ENCODE results near the gene RPS6KA3. TPM values are rescaled to one million over a fixed set of nuclear protein-coding genes. Genes with fewer than 3 reads are reported as not detected.
A peak's percentile ranks its signal among the peaks of the same experiment; 100 is the strongest.

RPS6KA3 gene
- total RNA-seq, 1 experiment from 2014 or later: 35.0 TPM

DNA sequence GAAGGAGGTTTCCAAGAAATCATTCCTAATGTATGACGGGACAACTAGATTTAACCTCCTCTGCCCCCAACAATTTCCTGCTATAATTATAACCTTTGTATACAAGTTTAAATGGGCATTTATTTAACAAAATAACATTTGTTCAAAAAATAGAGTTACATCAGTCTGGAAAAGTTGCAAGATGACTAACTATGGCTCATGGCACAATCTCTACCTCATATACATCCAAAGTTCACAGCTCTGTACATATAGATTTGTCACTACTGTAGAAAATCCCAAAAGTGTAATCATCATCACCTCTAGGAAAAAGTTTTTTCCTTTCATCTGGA is 3.8 kb upstream of the RPS6KA3 start:
- no peaks in the 10 kb centered on the region for H3K9me2 ChIP-seq (replicated peaks; ENCODE audit: insufficient read depth, low read length)
- no peaks in the 10 kb centered on the region for H3K27me3 ChIP-seq (ENCODE audit: low read length)
- H3K9ac ChIP-seq (ENCODE audit: low read length): no peak overlapping the region
- no peak overlapping the region for H3K4me3 ChIP-seq (ENCODE audit: low read length)
- peaks cover 7% of the 10 kb centered on the region for H3K4me1 ChIP-seq (ENCODE audit: low read length)
- H3K36me3 ChIP-seq (ENCODE audit: insufficient read depth, low read length): no peaks in the 10 kb centered on the region
- H3K4me2 ChIP-seq (ENCODE audit: low read depth, low read length, poor library complexity, severe bottlenecking): no peak overlapping the region
- DNase-seq: no peak
- 0 out of 2 replicates have a peak, but pooled peaks cover under 1% of the 10 kb centered on the region for H4K20me1 ChIP-seq (ENCODE audit: insufficient read depth, low read depth, low read length)
- H3K9me3 ChIP-seq (ENCODE audit: low read length): no peaks in the 10 kb centered on the region
- no peak overlapping the region for H2AFZ ChIP-seq (ENCODE audit: low read length)
- no peak overlapping the region for H3K27ac ChIP-seq (ENCODE audit: low read length)
- H3K79me2 ChIP-seq (ENCODE audit: low read length): peaks cover 9% of the 10 kb centered on the region

DNA sequence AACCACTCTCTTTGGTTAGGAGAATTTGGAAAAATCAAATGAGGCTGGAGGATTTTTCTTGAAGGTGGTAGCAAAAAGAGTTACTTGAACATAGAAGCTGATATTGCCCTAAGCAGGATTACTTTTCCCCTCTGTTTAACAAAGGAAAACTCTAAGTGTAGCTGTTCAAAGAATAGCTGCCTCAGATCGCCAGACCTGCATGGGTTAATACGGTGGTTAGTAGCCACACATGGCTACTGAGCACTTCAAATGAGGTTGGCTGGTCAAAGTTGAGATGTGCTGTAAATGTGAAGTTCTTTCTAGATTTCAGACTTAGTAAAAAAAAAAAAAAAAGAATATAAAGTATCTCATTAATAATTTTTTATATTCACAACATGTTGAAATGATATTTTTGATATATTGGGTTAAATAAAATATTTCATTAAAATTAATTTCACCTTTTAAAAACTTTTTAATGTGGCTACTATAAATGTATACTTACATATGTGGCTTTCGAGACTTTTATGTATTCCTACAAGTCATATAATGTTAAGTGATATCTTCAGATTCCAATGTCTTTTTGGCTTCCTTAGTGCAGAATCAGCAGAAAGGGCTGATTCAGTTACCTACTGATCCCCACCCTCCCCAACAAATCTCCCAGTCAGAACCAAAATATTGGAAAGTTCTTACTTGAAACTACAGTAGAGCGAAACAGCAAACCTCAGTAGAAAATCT is 3.3 kb upstream of the RPS6KA3 start:
- no peak overlapping the region for H3K4me3 ChIP-seq (ENCODE audit: low read length)
- H4K20me1 ChIP-seq (ENCODE audit: insufficient read depth, low read depth, low read length): 0 out of 2 replicates have a peak, but pooled peaks cover 3% of the 10 kb centered on the region
- peaks cover 14% of the 10 kb centered on the region for H3K79me2 ChIP-seq (ENCODE audit: low read length)
- no peak overlapping the region for H3K9ac ChIP-seq (ENCODE audit: low read length)
- H3K9me2 ChIP-seq (replicated peaks; ENCODE audit: insufficient read depth, low read length): no peaks in the 10 kb centered on the region
- H3K4me2 ChIP-seq (ENCODE audit: low read depth, low read length, poor library complexity, severe bottlenecking): no peak overlapping the region
- no peaks in the 10 kb centered on the region for H3K27me3 ChIP-seq (ENCODE audit: low read length)
- H3K27ac ChIP-seq (ENCODE audit: low read length): no peak overlapping the region
- no peaks in the 10 kb centered on the region for H3K9me3 ChIP-seq (ENCODE audit: low read length)
- no peaks in the 10 kb centered on the region for H3K36me3 ChIP-seq (ENCODE audit: insufficient read depth, low read length)
- DNase-seq: no peak
- H3K4me1 ChIP-seq (ENCODE audit: low read length): peaks cover 7% of the 10 kb centered on the region
- H2AFZ ChIP-seq (ENCODE audit: low read length): no peak overlapping the region

DNA sequence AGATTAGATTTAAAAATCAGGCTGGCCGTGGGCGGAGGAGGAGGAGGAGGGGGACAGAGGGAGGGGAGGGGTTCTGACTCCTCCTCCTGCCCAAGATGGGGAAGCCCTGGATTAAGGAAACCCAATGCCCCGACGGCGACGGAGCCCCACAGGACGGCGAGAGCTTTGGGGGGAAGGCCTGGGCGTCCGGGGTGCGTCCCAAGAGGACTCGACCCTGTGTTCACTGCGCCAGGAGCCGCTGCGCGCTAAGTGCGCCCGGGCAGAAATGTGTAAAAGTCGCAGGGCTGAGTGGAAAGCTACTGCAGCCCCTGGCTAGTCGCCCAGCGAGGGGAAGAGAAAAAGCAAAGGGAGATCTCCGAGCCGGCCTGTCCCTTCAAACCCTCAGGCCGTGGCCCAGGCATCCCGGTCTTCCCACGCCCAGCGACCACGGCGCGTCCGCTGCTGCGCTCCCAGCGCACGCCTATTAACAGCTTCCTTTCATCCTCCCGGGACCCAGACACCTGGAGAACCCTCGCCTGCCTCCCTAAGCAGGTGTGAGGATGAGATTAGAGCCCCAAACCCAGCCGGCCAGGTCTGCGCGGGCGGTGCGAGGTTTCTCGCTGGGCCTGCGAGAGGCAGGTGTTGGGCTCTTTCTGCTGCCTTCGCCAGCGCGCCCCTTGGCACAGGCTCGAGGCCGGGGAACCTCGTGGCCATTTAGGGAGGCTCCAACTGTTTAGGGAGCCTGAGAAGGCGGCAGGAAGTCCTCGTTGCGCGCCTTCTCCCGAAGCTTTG is 1.4 kb upstream of the RPS6KA3 start:
- peaks cover 33% of the 10 kb centered on the region for H3K79me2 ChIP-seq (ENCODE audit: low read length)
- H3K9me2 ChIP-seq (replicated peaks; ENCODE audit: insufficient read depth, low read length): no peaks in the 10 kb centered on the region
- no peaks in the 10 kb centered on the region for H3K9me3 ChIP-seq (ENCODE audit: low read length)
- H4K20me1 ChIP-seq (ENCODE audit: insufficient read depth, low read depth, low read length): peaks cover 3% of the 10 kb centered on the region; the same call in 1 of the 2 replicates
- H3K4me1 ChIP-seq (ENCODE audit: low read length): peaks cover 23% of the 10 kb centered on the region
- peak overlapping the region; percentile 72 for H3K4me2 ChIP-seq (ENCODE audit: low read depth, low read length, poor library complexity, severe bottlenecking)
- no peak overlapping the region for H3K27ac ChIP-seq (ENCODE audit: low read length)
- peak overlapping the region; percentile 69; the same call in 1 of the 2 replicates for H3K4me3 ChIP-seq (ENCODE audit: low read length)
- no peak overlapping the region for H2AFZ ChIP-seq (ENCODE audit: low read length)
- DNase-seq: no peak
- H3K9ac ChIP-seq (ENCODE audit: low read length): 0 out of 2 replicates have a peak overlapping the region, but pooled peaks have one; percentile 70
- H3K36me3 ChIP-seq (ENCODE audit: insufficient read depth, low read length): no peaks in the 10 kb centered on the region
- no peaks in the 10 kb centered on the region for H3K27me3 ChIP-seq (ENCODE audit: low read length)

DNA sequence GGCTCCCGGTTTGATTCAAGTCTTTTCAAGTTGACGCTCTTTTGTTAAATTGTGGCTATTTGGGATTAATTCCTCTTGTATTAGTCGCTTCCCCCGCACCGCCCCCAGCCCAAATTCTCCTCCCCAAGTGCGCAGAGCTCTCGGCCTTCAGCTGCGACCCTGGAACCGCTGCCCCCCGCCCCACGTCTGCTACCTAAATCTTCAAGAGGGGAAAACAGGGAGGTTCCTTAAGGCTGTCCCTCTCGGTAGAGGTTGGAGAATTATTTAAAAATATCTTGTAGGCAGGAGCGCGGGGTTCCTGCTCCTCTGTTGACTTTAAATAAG is 860 bp upstream of the RPS6KA3 start:
- Histone ChIP-seq H3K27me3 (ENCODE audit: low read length) (no peaks in the 10 kb centered on the region), H3K4me1 (ENCODE audit: low read length) (peaks cover 25% of the 10 kb centered on the region), H3K9me2 (replicated peaks; ENCODE audit: insufficient read depth, low read length) (no peaks in the 10 kb centered on the region), H3K4me3 (ENCODE audit: low read length) (peak overlapping the region; percentile 69), H3K79me2 (ENCODE audit: low read length) (peaks cover 37% of the 10 kb centered on the region), H3K27ac (ENCODE audit: low read length) (no peak overlapping the region), H3K4me2 (ENCODE audit: low read depth, low read length, poor library complexity, severe bottlenecking) (peak overlapping the region; percentile 72), H4K20me1 (ENCODE audit: insufficient read depth, low read depth, low read length) (peaks cover 3% of the 10 kb centered on the region; the same call in 1 of the 2 replicates), H3K9me3 (ENCODE audit: low read length) (no peaks in the 10 kb centered on the region), H2AFZ (ENCODE audit: low read length) (peak overlapping the region; percentile 76), H3K9ac (ENCODE audit: low read length) (peak overlapping the region; percentile 70), H3K36me3 (ENCODE audit: insufficient read depth, low read length) (no peaks in the 10 kb centered on the region)
- DNase-seq: peak; percentile 28

DNA sequence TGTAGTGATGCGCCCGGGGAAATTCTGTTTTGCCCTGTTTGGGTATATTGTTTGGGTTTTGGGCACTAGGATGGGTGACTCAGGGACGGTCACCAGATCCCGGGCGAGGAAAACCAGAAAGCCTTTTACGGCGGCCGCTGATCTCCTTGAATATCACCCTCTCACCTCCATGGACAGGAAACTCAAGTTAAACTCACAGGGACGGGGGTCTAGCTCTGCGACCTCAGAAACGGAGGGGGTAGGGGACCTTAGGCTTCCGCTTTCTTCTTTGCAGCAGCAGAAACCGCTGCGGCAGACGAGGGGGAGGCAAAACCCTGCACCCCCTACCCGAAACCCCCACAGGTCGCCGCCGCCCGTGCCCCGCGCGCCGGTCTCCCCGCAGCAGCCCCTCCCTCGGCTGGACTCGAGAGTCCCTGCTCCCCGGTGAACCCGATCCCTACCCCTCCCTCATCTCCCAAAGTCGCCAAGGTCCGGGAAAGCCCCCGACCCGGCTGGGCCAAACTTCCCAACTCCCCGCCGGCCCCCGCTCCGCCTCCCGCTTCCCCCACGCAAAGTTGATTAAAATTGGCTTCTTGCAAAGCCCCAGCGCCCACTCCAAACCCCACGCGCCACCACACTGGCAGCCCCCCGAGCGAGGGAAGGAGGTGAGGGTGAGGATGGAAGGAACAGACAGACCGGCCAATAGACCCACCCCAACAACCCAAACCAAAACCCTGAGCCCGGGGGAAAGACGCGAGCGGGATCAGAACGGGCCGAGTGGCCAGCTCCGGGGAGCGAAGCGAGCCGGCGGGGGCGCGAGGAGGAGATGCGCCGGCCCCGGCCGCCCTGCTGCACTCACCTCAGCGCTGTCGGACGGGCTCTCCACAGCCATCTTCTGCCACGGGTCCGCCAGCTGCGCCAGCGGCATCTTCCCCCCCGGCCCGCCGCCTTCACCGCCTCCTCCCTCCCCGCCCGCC is 705 bp downstream of the RPS6KA3 start:
- H3K27me3 ChIP-seq (ENCODE audit: low read length): no peaks in the 10 kb centered on the region
- H3K9ac ChIP-seq (ENCODE audit: low read length): peak overlapping the region; percentile 87
- H3K4me1 ChIP-seq (ENCODE audit: low read length): peaks cover 37% of the 10 kb centered on the region
- H4K20me1 ChIP-seq (ENCODE audit: insufficient read depth, low read depth, low read length): peaks cover 3% of the 10 kb centered on the region; the same call in 1 of the 2 replicates
- DNase-seq: peak; percentile 76
- H3K9me2 ChIP-seq (replicated peaks; ENCODE audit: insufficient read depth, low read length): no peaks in the 10 kb centered on the region
- no peak overlapping the region for H2AFZ ChIP-seq (ENCODE audit: low read length)
- peaks cover 53% of the 10 kb centered on the region for H3K79me2 ChIP-seq (ENCODE audit: low read length)
- peak overlapping the region; percentile 75 for H3K27ac ChIP-seq (ENCODE audit: low read length)
- H3K9me3 ChIP-seq (ENCODE audit: low read length): no peaks in the 10 kb centered on the region
- peak overlapping the region; percentile 91 for H3K4me3 ChIP-seq (ENCODE audit: low read length)
- no peaks in the 10 kb centered on the region for H3K36me3 ChIP-seq (ENCODE audit: insufficient read depth, low read length)
- peak overlapping the region; percentile 87 for H3K4me2 ChIP-seq (ENCODE audit: low read depth, low read length, poor library complexity, severe bottlenecking)

DNA sequence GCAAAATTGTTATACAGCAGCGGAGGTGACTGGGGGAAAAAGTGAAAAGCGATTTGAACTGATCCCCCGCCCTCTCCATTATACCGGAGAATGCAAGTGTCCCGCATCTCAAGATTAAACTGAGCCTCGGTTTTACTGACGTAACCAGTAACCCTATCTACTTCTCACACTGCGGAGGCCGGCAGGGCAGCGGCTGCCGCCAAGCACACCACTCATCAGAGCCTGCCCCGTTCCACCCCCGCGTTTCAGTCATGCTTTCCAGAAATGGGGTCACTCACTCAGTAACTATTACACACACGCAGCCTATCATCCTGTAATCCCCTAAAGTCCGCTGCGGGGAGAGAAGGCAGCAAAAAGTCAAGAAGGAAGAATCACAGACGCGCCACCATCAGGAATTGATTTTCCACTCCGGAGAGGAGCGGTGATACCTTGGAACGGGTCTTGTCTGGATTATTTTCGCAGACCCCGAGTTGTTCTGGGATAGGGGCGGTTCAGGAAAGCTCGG is 1.4 kb downstream of the RPS6KA3 start:
- H3K4me3 ChIP-seq (ENCODE audit: low read length): peak overlapping the region; percentile 91
- peak overlapping the region; percentile 87 for H3K9ac ChIP-seq (ENCODE audit: low read length)
- no peaks in the 10 kb centered on the region for H3K27me3 ChIP-seq (ENCODE audit: low read length)
- peak overlapping the region; percentile 87 for H3K4me2 ChIP-seq (ENCODE audit: low read depth, low read length, poor library complexity, severe bottlenecking)
- H3K79me2 ChIP-seq (ENCODE audit: low read length): peaks cover 60% of the 10 kb centered on the region
- no peaks in the 10 kb centered on the region for H3K36me3 ChIP-seq (ENCODE audit: insufficient read depth, low read length)
- peaks cover 3% of the 10 kb centered on the region; the same call in 1 of the 2 replicates for H4K20me1 ChIP-seq (ENCODE audit: insufficient read depth, low read depth, low read length)
- H3K9me3 ChIP-seq (ENCODE audit: low read length): no peaks in the 10 kb centered on the region
- no peaks in the 10 kb centered on the region for H3K9me2 ChIP-seq (replicated peaks; ENCODE audit: insufficient read depth, low read length)
- no peak overlapping the region for H2AFZ ChIP-seq (ENCODE audit: low read length)
- peak; percentile 78 for DNase-seq
- peaks cover 44% of the 10 kb centered on the region for H3K4me1 ChIP-seq (ENCODE audit: low read length)
- H3K27ac ChIP-seq (ENCODE audit: low read length): peak overlapping the region; percentile 75

DNA sequence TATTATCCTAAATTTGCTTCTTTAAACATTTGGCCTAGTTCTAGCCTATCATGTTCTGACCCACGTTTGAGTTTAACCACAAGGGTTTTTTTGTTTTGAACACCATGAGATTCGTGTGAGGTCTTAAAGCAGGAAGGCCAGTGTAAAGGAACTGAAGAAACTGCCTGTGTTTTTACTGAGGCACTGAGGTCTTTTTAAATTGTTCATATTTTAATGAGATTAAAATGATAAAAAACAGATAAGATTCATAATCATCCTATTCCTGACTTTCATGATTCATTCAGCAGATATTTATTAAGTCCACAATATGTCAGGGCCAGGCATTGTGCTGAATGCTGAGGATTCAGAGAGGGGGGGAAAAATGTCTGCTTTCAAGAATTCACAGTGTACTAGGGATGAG is 3.2 kb downstream of the RPS6KA3 start:
- Histone ChIP-seq H3K9me3 (ENCODE audit: low read length) (no peaks in the 10 kb centered on the region), H3K4me3 (ENCODE audit: low read length) (peak overlapping the region; percentile 91), H4K20me1 (ENCODE audit: insufficient read depth, low read depth, low read length) (peaks cover 3% of the 10 kb centered on the region; the same call in 1 of the 2 replicates), H3K27me3 (ENCODE audit: low read length) (no peaks in the 10 kb centered on the region), H3K36me3 (ENCODE audit: insufficient read depth, low read length) (no peaks in the 10 kb centered on the region), H3K27ac (ENCODE audit: low read length) (0 out of 2 replicates have a peak overlapping the region, but pooled peaks have one; percentile 75), H2AFZ (ENCODE audit: low read length) (no peak overlapping the region), H3K4me2 (ENCODE audit: low read depth, low read length, poor library complexity, severe bottlenecking) (peak overlapping the region; percentile 87), H3K9me2 (replicated peaks; ENCODE audit: insufficient read depth, low read length) (no peaks in the 10 kb centered on the region), H3K9ac (ENCODE audit: low read length) (peak overlapping the region; percentile 87), H3K4me1 (ENCODE audit: low read length) (peaks cover 53% of the 10 kb centered on the region), H3K79me2 (ENCODE audit: low read length) (peaks cover 78% of the 10 kb centered on the region)
- peak; percentile 40 for DNase-seq
